Esophagus muscularis mucosa (tissue), 3 donors: ENCODE measurements around the gene KHDRBS2.

Source experiments
- CTCF ChIP-seq, 3 experiments: fragments of 200-600 bp in 2 of 3; fragments of 450-650 bp in 1 of 3; sonication (generic) in 2 of 3; IDR thresholded peaks; one replicate each; pipeline ENCODE4 v1.5.1; 2017 to 2019; ENCODE audit warnings: antibody characterized with exemption in 3 of 3, mild to moderate bottlenecking in 2 of 3, moderate library complexity in 1 of 3
- POLR2A ChIP-seq: fragments of 450-650 bp; IDR thresholded peaks from one replicate; pipeline ENCODE4 v1.6.1; 2017; ENCODE audit warnings: antibody characterized with exemption, moderate library complexity, mild to moderate bottlenecking, low read depth
- POLR2AphosphoS5 ChIP-seq, 2 donors: sonication (generic); formaldehyde crosslinking; IDR thresholded peaks; one replicate each; pipeline ENCODE4 v1.6.1; 2017; ENCODE audit warnings: antibody characterized with exemption in 2 of 2

DNA sequence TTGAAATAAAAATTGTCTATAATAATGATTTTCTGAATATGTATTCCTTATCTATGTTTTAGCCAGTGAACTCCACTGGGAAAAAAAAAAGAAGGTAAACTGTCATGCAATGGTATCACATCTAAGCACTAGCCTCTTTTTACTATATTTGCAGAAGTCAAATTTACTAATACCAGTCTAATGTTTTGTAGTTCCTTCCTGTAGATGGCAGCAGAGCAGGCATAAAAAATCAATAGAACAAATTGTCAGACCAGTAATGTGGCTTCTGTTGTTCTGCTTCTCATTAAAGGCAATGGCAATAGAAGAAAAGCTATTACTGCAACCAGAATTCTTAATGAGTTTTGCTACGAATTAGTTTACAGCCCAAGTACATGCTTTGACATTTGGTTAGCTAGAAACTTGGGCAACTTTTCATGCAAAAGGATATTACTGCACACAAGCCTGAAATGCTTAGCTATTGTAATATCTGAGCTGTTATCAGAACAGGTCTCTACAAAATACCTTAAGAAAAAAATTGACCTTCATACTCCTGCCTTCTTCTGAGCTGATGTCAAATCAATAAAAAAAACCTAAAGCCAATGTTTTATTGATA, 476.9 kb downstream of the KHDRBS2 start:
- TF ChIP-seq POLR2A: no peak
- peak in 2 of 3 experiments; percentile 30 to 37 for TF ChIP-seq CTCF (IDR thresholded peaks at IDR 0.05)
- TF ChIP-seq POLR2AphosphoS5 (IDR thresholded peaks at IDR 0.05): no peak
